Kasumi-1 (cell line): ENCODE measurements around the gene RBM22.
A peak's percentile ranks its signal among the peaks of the same experiment; 100 is the strongest.

Experiments
- DNase-seq, 2 experiments: peaks; one replicate each; lab custom pipeline; 2025; lab: John Stamatoyannopoulos, UW

RBM22 gene

GRCh38 chr5:150672237-150672883, 28.5 kb downstream of the RBM22 start:
- peak; percentile 69 to 76 for DNase-seq

DNA sequence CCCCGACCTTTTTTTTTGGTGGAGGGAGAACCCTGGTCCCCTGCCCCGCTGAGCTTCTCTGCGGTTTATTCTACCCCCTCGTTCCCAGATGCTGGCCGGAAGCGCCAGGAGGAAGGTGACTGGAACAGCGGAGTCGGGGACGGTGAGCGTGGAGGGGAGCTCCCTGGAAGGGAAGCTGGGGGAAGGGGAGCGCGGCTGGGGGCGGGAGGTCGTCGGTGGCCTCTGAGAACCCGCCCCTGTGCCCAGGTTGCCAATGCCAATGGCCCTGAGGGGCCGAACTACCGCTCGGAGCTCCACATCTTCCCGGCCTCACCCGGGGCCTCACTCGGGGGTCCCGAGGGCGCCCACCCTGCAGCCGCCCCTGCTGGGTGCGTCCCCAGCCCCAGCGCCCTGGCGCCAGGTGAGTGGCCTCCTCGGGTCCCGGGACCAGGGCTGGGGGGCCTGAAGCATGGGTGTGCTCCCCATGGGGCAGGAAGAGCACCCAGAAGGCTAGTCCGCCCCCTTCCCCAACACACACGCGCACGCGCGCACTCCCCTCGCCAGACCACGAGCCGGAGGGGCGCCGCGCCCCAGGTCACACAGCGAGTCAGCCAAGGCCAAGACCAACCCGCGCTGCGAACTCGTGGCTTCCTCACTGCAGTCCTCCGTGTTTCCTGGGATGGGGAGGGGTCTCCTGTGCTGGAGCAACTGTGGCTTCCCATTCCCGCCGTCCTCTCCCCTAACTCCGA, 29.2 kb downstream of the RBM22 start:
- DNase-seq = peak; percentile 24 to 49

DNA sequence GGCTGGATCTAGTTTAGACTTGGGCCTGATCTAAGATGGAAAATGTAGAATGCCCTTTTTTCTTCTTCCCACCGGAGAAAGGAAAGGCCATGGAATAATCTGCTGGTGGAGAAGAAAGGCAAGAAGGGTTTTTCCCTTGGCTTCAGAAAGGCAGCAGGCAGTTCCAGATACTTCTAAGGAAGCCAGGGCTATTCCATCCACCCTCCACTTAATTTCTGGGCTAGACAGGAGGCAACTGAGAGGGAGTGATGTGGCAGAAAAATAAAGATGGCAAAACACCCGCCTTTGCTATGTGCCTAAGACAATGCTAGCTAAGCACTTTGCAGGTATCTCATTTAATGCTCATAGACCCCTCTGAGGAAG, 29.9 kb downstream of the RBM22 start:
- no peak for DNase-seq

GRCh38 chr5:150670275-150670947, 30.5 kb downstream of the RBM22 start:
- no peak for DNase-seq

GRCh38 chr5:150665044-150665443, 35.8 kb downstream of the RBM22 start:
- no peak for DNase-seq

GRCh38 chr5:150663936-150664335, 36.9 kb downstream of the RBM22 start:
- DNase-seq = no peak

DNA sequence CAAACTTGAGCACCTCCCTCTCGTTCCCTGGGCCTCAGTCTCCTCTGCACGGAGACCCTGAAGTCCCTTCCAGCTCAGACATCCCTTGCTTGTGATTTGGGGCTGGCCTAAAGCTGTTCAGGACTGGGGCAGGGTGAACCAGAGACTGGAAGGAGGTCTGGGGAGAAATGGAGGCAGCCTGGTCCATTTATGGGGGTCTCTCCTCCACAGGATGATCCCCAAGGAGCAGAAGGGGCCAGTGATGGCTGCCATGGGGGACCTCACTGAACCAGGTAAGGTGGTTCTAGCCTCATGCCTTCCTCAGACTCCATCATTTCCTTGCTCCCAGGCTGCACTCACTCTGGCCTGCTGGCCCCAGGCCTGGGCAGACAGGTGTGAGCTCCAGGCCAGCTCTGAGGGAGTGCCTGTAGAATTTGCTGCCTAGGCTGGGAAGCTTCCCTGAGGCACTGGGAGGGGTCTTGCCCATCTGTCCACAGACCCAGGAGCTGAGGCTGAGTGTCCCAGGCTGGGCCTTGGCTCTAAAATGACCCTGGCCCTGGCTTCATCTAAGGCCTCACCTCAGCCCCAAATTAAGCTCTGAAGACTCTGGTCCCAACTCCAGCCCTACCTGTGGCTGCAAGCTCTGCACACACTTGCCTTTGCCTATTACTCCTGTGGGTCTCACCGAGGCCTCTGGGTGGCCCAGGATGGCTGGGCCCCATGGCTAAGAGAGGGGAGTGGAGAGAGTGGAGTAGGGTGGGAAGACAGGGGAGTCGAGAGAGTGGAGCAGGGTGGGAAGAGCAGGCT, 37.9 kb downstream of the RBM22 start:
- no peak for DNase-seq

- DNase-seq = no peak
Measured at GRCh38 chr5:150661821-150662596, 38.9 kb downstream of the RBM22 start.

GRCh38 chr5:150661086-150661485, 39.8 kb downstream of the RBM22 start, which contains the start of gene MYOZ3:
Gene MYOZ3 (plus strand): TSS chr5:150661251. CDS start chr5:150662942, 1,691 bp downstream.
- no peak for DNase-seq

- DNase-seq = no peak
Measured at GRCh38 chr5:150660108-150660831, 40.6 kb downstream of the RBM22 start.

- DNase-seq = no peak
Measured at GRCh38 chr5:150659360-150660107, 41.3 kb downstream of the RBM22 start.

GRCh38 chr5:150658699-150659265, 42.1 kb downstream of the RBM22 start:
- no peak for DNase-seq

DNA sequence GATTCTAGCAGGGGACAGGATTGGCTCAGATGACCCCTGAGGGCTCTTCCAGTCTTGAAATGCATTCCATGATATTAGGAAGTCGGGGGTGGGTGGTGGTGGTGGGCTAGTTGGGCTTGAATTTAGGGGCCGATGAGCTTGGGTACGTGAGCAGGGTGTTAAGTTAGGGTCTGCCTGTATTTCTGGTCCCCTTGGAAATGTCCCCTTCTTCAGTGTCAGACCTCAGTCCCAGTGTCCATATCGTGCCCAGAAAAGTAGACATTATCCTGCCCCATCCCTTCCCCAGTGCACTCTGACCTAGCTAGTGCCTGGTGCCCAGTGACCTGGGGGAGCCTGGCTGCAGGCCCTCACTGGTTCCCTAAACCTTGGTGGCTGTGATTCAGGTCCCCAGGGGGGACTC, 42.7 kb downstream of the RBM22 start:
- no peak for DNase-seq

- peak; percentile 42 to 51 for DNase-seq
Measured at GRCh38 chr5:150656191-150657132, 44.4 kb downstream of the RBM22 start.

DNA sequence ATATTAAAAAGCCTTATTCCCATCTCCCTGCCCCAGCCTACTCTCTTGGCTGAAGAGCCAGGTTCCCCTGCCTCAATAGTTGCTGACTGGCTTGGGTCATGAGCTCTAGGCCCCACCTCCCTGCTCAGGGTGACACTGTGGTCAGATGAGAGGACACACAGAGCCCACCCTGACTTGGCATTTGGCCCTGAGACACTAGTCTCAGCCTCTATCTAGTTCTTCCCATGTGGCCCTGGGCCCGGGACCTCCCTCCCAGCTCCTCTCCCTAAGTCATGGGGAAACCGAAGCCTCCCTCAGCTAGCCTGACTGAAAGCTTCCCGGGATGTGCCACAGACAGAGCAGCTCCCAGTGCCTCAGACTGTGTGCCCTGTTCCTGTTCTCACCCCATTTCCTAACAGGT, 45.6 kb downstream of the RBM22 start:
- no peak for DNase-seq

GRCh38 chr5:150653762-150654556, 46.9 kb downstream of the RBM22 start:
- DNase-seq = no peak

DNA sequence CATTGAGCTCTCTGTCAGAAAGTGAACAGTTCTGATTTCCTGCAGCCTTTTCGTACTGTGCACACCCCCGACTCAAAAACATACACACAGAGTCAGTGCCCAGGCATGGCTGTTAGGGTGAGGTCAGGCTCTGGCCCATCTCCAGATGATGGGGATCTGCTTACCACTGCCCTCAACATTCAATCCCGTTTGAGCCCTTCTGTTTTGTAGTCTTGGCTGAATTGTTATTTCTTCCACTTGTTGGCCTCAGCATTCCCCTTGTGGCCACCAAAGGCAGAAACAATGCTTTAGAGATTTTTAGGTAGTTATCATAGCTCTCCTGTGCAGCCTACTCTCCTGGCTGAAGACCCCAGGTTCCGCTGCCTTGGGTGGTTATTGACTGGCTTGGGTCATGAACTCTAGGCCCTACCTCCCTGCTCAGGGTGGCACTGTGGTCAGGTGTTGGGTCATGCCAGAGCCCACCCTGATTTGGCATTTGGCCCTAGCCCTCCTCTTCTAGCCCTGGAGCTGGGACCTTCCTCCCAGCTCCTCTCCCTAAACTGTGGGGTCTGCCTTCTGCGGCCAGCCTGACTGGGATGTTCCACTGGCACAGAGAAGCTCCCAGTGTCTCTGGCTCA, 47.6 kb downstream of the RBM22 start:
- no peak for DNase-seq
